ENCODE results near the gene S100A9.
"Not testable (repeated sequence)": the region's sequence is repeated elsewhere in the genome, so short reads cannot be mapped to it uniquely, and the experiment has no call there.

Gene S100A9

GRCh38 chr1:153344718-153345025 is 13.0 kb upstream of the S100A9 start:
- DNase-seq (ENCODE audit: low read depth in 2 of 2): no peak

GRCh38 chr1:153345187-153346076 is 12.2 kb upstream of the S100A9 start:
- no peak for DNase-seq (ENCODE audit: low read depth in 2 of 2)

GRCh38 chr1:153346077-153346723 is 11.5 kb upstream of the S100A9 start:
- DNase-seq (ENCODE audit: low read depth in 2 of 2): no peak

- not testable (repeated sequence) for DNase-seq (ENCODE audit: low read depth in 2 of 2)
Observed at GRCh38 chr1:153347049-153347448, 10.6 kb upstream of the S100A9 start.

DNA sequence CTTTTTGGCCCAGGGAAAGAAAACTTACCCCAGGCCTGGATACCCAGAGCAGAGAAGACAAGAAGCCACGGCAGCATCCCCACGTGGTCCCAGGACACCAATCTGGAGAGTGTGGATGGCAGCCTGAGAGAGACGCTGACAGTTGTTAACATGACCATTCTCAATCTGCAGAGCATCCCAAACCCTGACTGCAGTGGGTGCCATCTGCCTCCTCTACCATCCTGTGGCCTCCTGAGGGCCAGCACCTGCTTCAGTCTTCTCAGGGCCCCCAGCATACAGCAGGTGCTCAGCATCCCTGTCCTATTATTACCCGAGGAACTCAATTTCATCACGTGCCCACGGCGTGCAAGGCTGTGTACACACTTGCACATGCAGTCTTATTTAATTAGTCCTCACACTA is 9.8 kb upstream of the S100A9 start:
- no peak for DNase-seq (ENCODE audit: low read depth in 2 of 2)

DNA sequence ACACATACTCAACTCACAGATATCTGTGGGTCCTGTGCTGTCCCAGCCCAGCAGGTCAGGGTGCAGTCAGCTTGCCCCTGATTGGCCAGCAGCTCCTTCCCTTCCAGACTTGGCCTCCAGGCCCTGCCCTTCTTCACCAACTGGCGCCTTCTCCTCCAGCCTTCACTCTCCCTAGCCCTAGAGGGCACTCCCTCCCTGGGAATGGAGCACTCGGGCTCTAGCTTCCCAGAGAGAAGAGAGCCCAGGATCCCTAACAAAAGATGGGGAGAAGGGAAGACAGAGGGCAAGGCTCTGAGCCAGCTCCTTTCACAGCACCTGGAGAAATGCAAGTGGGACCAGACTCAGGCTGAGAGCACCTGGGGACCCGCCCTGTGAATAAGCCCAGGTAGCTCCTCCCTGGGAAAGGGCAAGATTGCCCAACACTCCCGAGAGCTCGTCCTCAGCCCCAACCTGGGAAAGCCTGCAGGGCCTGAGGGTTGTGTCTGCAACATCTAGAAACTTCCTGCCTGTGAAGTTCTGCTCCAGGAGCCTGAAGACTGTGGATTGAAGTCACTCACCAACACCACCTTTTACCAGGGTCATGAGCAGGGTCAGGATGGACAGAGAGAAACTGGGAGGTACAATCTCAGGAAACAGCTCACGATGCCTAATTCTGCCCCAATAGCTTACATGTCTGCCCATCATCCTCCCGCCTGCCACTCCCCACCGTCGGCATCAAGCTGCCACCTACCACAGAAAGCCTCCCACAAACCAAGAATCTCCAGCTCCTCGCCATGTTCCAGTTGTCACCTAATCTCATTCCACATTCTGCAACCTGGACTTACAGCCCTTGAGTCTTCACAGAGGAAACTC is 8.9 kb upstream of the S100A9 start, which contains the start of gene PGLYRP4:
TSS of gene PGLYRP4 (minus strand) at position 331 of the 852 bp plus-strand sequence. CDS start 909 bp downstream, outside the sequence.
- DNase-seq (ENCODE audit: low read depth in 2 of 2): no peak

DNA sequence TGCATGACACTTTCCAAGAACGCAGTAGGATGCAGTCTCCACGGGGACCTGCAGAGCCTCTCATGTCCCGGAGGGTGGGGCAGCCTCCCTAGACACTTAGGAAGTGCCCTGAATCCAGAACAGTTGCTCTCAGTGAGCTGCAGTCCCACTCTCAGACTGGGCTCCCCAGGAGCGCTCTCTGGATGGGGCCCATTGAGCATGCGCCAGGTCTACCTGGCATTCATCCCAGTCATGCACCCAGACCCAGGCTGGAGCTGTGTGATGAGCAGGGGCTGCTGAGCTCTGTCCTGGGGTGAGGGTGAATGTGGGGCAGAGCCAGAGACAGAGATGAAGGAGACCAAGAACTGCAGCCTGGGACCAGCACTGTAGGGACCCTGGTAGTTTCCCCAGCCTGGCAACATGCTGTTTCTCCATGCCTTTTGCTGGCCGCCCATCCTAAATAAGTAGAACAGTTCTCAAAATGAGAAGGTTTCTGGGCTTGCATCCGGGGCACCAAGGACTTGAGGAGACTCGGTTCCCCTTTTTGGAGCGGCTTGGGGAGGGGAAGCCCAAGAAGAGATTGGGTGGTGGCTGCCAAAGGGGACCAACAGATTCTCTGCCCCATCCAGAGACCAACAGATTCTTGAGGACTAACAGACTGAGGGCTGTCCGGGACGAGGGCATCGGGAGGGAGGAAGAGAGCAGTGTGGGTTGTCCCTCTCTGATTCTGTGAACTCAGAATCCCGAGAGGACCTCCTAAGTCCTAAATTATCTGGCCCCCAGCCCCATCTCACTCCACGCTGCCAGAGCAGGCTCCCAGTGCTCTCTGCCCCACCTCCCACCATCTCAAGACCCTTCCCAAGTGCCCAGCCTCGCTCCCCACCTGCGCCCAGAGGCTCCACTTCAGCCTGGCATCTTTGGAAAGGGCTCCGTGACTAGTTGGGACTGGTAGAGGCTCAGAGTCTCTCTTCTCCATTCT is 8.0 kb upstream of the S100A9 start:
- no peak for DNase-seq (ENCODE audit: low read depth in 2 of 2)

- DNase-seq (ENCODE audit: low read depth in 2 of 2): no peak
Observed at GRCh38 chr1:153350321-153350957, 7.2 kb upstream of the S100A9 start.

GRCh38 chr1:153352523-153352922 is 5.1 kb upstream of the S100A9 start:
- DNase-seq (ENCODE audit: low read depth in 2 of 2): peak in 1 of 2 donors; percentile 33

GRCh38 chr1:153353226-153353947 is 4.3 kb upstream of the S100A9 start:
- no peak for DNase-seq (ENCODE audit: low read depth in 2 of 2)

DNA sequence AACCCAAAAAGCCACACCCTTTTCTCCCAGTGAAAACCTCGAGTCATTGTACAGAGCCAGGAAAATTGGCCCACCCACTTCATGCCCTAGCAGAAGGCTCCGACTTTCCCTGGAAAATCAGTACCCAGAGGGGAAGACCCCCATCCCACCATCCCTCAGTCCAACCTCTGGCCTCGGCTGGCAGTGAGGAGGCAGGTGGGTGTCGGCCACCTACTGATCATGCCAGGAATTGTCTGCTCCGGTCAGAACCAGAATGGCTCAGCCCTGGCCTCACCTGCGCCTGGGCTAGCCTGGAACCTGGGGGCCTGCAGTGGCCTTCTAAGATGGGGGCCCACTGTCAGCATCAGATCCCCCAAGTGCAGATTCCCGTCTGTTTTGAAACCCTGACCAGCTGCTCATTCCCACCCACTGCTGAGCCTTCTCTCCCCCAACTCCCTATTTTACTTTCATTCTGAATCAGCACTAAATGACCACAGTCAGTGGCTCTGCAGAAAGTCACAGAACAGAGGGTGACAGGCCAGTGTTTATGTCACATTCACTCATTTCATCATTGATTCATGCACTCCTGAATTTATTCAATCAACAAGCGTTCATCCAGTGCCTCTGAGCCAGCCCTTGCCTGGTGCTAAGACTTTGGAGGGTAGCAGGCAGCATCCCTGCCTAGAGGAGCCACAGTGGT is 3.0 kb upstream of the S100A9 start:
- no peak for DNase-seq (ENCODE audit: low read depth in 2 of 2)

DNA sequence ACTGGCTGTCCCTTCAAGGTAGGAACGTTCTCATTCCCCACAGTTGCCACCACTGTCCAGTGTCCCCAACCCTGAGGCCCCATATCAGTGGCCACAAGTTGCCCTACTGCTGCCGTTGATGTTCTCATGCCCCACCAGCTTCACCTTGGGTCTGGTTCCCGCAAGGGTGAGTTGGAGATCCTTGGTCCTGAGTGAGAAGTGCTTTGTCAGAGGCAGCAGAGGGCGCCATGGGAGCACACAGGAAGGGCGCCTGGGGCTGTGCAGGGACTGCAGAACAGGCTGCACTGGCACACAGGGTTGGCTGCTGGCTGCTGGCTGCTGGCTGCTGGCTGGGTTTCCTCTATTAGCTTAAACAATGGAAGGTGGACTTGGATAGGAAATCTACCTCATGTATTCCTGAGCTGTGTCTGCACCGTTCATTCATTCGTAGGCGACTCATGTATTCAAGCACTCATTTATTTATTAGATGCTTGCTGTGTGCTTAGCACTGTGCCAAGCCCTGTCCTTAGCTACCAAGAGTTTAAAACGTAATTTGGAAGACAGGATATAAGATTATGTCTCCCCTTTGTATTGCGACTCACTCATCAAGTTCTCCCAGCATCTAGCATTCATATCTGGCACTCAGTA is 2.1 kb upstream of the S100A9 start:
- no peak for DNase-seq (ENCODE audit: low read depth in 2 of 2)

GRCh38 chr1:153356392-153357075 is 1.1 kb upstream of the S100A9 start:
- no peak for DNase-seq (ENCODE audit: low read depth in 2 of 2)

- no peak for DNase-seq (ENCODE audit: low read depth in 2 of 2)
Observed at GRCh38 chr1:153357076-153357852, 390 bp upstream of the S100A9 start.

DNA sequence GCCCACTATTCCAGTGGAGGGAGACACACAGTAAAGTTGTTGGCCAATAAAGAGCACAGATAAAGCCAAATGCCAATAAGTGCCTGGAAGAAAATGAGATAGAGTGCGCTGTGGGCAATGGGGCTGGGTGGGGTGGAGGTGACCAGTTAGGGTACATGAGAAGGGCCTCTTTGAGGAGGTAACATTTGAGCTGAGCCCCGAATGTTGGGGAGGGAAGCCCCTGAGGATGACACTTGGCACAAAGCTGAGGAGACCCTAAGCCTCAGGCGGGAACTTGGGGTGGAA is 979 bp downstream of the S100A9 start:
- DNase-seq (ENCODE audit: low read depth in 2 of 2): no peak

DNA sequence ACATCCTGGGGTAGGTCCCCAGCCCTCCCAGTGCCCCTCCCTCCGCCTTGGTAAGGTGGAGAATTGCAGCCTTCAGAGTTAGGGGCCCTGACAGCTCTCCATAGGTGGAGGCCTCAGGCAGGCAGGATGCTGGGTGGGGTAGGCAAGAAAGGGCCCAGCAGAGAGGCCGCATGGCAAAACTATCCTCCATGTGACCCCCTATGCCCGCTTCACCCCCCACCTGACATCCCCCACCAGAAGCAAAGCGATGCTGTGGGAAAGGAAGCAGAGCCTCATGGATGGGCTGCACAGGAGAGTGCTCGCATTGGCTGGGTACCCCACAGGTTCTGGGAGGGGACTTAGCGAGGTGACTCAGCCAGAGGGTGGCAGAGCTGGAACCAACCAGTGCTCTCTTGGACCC is 1.6 kb downstream of the S100A9 start:
- no peak for DNase-seq (ENCODE audit: low read depth in 2 of 2)

- no peak for DNase-seq (ENCODE audit: low read depth in 2 of 2)
Observed at GRCh38 chr1:153360190-153360589, 2.5 kb downstream of the S100A9 start.

All from stimulated activated CD8-positive, alpha-beta memory T cell treated with anti-CD3 and anti-CD28 coated beads, Interleukin-15, amount 100 ng/mL, for 4 hours (primary cell).